HTR-8/SVneo (cell line): ENCODE measurements around the gene INTS14.

Source experiments
- DNase-seq: peaks from one replicate; pipeline ENCODE4 v3.0.0; 2011; ENCODE audit warnings: low spot score, mixed read lengths; ENCODE audit not compliant: insufficient read length
- FAIRE-seq: peaks from 2 replicates; lab custom pipeline; 2011; peaks lifted over from hg19 to GRCh38; lab: Jason Lieb, UNC

The INTS14 gene

DNA sequence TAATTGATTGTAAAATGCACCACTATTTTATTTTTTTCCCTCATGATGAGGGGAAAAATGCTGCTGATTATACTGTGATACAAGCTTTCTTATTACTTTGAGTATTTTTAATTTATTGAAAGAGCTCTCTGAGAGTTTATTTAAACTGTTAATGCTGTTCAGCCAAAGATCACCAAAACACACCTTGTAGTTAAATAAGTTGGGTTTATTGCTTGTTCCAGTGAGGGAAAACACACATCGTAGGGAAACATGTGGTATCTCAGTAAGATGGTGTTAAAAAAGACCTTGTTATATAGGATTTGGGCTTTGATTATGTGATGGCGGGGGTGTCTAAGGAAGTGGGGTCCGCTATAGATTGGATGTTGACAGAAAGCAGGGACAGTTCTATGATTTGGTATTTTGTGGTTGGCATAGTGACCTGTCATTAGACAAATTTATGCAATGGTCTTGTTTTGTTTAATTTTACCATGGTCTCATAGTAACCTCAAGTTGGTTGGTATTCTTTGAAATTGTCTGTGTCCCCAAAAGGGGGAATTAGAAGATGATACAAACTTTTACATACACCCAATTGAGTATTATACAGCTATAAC lies 69.6 kb downstream of the INTS14 start:
- FAIRE-seq = no peak

DNA sequence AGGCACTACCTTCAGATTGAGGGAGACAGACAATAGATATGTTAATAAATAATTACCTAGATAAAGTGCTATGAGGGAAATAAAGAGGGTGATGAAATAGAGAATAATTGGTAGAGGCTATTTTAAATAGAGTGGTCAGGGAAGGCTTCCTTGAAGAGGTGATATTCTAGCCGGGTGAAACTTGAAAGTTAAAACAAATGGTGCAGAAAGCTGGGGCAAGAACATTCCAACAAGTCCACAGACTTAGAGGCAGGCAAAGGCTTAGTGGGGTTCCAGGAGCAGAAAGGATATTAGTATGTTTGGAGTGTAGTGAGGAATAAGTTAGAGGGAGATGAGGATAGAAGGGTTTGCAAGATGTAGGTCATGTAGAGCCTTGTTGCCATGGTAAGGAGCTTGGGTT lies 70.6 kb downstream of the INTS14 start:
- DNase-seq = no peak
- FAIRE-seq = no peak

More for the DNA sequence above, 69.6 kb downstream of the INTS14 start:
- DNase-seq = no peak

- FAIRE-seq = no peak
Measured at GRCh38 chr15:65535192-65535591, 75.7 kb downstream of the INTS14 start.

DNA sequence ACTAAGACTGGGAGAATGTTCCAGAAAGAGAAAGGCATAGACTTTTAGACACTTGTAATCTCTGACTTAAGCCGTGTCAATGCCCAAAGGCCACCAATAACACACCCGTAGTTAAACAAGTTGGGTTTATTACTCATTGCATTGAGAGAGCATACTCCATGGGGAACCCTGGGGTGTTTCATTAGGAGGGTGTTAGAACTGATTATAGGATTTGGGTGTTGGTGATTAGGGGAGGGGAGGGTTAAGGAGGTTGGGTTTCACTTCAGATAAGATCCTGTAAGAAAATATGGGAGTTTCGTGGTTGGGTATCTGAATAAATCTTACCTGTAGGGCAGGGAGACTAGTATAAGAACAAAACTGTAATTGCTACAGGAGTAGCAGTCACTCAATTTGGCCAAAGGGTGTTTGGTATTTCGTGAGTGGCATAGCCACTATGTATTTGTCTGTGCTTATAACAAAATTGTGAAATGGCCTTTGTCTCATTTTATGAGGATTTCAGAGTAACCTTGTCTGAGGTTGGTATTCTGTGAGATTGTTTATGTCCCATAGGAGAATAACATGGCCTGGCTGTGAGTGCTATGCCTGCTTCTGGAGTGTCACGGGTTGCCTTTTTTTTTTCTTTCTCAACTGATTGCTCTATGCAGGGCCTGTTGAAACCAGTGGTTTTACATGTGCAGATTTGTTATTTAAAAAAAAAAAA lies 77.7 kb downstream of the INTS14 start:
- FAIRE-seq = no peak
- DNase-seq = no peak

More at GRCh38 chr15:65535192-65535591, 75.7 kb downstream of the INTS14 start:
- DNase-seq = no peak

DNA sequence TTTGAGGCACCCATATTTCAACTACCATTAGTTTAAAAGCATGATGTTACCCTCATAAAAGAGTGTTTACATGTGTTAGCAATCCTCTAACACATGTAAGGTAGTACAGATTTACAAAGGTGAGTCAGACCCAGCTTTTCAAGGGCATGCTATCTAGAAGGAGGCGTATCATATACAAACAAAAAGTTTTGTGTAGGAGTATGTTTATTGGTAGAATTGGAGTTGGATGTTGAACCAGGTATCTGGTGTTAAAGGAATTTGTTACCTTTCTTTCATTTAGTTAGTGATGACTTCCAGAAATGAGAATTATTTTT lies 78.2 kb downstream of the INTS14 start:
- no peak for DNase-seq
- no peak for FAIRE-seq

DNA sequence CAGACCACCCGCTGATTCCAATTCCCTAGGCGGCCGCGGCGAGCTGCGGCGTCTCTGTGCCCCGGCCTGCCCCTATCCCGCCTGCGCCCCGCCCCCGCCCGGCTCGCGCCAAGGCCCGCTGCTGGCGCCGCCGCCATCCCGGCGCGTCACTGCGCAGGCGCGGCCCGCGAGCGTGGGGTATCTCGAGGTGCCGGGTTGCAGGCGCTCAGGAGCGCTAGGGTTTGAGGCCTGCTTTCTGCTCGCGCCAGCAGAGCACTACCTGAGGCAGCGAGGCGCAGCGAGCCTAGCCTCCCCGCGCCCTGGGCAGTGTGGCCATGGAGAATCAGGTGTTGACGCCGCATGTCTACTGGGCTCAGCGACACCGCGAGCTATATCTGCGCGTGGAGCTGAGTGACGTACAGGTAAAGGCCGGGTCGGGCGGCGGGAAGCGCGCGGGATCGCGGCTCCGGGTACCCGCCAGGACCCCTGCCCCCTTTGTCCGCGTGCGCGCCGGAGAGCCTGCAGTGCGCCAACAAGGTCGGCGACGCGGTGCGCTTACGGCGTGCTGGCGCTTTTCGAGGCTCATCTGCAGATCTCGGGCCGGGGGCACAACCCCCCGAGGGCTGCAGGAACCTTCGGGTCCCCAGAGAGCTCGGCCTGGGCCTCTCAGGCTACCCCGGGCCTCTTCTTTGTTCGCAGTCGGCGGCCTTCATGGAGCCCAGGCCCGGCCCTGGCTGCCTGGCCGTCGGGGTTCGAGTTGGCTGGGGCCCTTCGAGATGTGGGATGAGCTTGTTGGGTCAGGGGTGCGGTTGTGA lies 80.4 kb downstream of the INTS14 start, which contains the start of gene HACD3:
Gene HACD3 (plus strand): TSS at position 146 of the 794 bp plus-strand sequence. CDS start 169 bp downstream, at position 315.
- DNase-seq (peak; percentile 95), FAIRE-seq (peak; percentile 51)

- no peak for FAIRE-seq
- DNase-seq = no peak
Measured at GRCh38 chr15:65529762-65530317, 81.1 kb downstream of the INTS14 start.
